PFSK-1 (cell line): ENCODE results near the gene EOMES.

Experiments
- FOXP2 ChIP-seq: optimal IDR thresholded peaks from 2 replicates; pipeline ENCODE3; 2011; ENCODE audit warnings: borderline replicate concordance, control low read depth, inconsistent platforms; ENCODE audit not compliant: insufficient read depth; ENCODE audit errors: extremely low read length, extremely low read depth
- POLR2AphosphoS5 ChIP-seq: IDR thresholded peaks from 2 replicates; pipeline ENCODE4 v1.6.1; 2012; ENCODE audit warnings: low read depth, mild to moderate bottlenecking, control low read depth, low read length, moderate library complexity
- REST ChIP-seq, 2 experiments: IDR thresholded peaks; 2 replicates each; pipeline versions ENCODE4 v1.6.1 to v1.8.0; 2011 to 2012; ENCODE audit warnings: low read depth in 2 of 2, low read length in 2 of 2, control low read depth in 1 of 2, inconsistent platforms in 1 of 2, mild to moderate bottlenecking in 1 of 2, moderate library complexity in 1 of 2; ENCODE audit not compliant: insufficient read depth in 1 of 2
- SIN3A ChIP-seq: IDR thresholded peaks from 2 replicates; pipeline ENCODE4 v1.6.1; 2012; ENCODE audit warnings: mild to moderate bottlenecking, low read length, moderate library complexity, borderline replicate concordance; ENCODE audit not compliant: insufficient read depth
- TAF1 ChIP-seq: IDR thresholded peaks from 2 replicates; pipeline ENCODE4 v1.6.1; 2012; ENCODE audit warnings: low read length, control low read depth, borderline replicate concordance; ENCODE audit not compliant: insufficient read depth

The EOMES gene

DNA sequence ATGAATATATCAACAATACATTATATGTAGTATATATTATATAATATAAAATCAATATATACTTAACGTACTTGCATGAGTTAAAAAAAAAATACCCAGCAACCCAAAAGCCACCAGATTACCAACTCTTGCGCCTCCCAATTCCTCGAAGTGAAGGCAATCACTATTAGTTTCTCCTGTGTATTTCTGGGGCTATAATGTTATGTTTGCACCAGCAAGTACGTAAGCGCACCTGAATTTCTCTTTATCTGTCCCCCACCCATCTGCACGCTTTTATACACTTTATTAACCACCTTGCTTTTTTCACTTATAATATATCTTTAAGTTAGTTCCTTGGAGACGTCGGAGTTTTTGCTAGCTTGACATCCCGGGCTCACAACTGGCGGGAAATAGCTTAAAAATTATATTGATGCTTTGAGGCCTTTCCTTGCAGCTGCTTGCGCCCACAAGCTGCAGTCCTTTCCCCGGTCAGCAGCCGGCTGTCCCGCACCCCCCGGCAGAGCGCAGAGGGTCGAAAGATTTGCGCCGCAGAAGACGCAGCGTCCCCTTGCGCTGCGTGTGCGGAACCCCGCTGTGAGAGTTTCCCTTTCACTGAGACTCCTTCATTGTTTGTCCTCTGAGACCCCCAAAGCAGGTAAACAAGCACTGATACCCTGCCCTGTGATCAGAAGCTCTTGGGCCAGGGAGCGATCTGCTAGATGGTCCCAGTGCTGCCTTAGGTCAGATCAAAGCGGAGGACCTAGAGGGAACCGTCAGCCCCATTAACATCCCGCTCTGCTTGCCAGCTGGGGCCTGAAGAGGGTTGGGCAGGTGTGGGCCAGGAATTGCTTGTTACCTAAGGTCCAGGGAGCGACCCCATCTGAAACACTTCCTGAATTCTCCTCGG is 8.9 kb upstream of the EOMES start:
- TF ChIP-seq FOXP2 (no peak), POLR2AphosphoS5 (no peak), TAF1 (no peak), REST (IDR thresholded peaks at IDR 0.05; ENCODE audit: insufficient read depth in 1 of 2, low read depth in 2 of 2, low read length in 2 of 2) (no peak)

DNA sequence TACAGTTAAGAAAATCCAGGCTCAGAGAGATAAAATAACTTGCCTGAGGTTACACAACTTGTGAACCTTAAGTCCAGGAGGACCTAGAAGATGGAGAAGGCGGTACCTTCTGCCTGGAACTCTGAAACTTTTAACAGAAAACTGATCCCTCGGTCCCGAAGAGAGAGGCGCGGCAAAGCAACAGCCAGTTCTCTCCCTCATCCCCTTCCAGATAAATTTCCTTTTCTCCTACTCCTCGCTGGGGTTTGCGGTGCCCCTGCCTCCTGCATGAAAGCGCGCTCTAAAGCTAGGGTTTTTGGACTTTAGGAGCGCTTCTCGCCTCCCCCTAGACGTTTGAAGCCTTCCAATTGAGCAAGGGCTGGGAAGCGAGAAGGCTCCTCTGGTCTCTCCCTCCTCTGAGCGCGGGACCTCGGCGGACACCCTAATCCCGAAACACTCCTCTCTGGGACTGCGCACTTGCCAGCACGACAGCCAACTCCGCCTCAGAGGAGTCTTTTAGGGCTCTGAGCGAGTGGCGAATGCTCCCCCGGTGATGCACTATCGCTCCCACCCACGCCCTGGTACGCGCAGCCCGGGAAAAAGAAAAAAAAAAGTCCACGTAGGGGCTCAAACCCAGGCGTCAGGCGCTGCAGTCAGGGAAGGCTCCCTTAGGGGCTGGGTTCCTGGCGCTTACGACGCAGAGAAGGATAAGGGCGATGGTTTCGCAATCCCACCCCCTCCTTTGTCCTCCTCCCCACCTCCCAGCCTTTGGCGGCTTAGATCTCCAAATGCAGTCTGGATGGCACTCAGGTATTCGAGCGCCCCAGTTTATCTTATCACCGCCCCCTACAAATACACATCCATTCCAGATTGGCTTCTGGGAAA is 7.9 kb upstream of the EOMES start:
- TF ChIP-seq POLR2AphosphoS5 (no peak), FOXP2 (no peak), REST (IDR thresholded peaks at IDR 0.05; ENCODE audit: insufficient read depth in 1 of 2, low read depth in 2 of 2, low read length in 2 of 2) (no peak), TAF1 (no peak), SIN3A (no peak)

DNA sequence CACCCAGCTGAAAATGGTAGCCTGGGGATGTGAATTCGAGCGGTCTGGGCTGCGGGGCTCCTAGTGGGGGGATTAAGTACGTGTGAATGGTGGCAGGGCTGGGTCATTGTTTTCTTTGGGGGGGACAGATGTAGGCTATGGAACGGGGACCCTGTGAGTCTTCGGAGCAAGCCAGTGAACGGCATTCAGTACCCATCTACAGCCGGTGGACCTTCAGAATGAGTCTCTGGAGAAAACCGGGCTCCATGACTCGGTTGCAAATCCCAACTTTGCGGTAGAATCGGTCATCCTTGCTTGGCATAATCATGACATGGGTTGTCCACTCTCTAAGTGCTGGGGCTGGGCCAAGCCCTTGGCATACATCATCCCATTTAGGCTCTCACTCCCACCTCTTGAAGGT is 7.2 kb upstream of the EOMES start:
- TF ChIP-seq FOXP2: no peak
- TF ChIP-seq SIN3A: no peak
- TF ChIP-seq POLR2AphosphoS5: no peak
- TF ChIP-seq REST (IDR thresholded peaks at IDR 0.05; ENCODE audit: insufficient read depth in 1 of 2, low read depth in 2 of 2, low read length in 2 of 2): no peak
- TF ChIP-seq TAF1: no peak

DNA sequence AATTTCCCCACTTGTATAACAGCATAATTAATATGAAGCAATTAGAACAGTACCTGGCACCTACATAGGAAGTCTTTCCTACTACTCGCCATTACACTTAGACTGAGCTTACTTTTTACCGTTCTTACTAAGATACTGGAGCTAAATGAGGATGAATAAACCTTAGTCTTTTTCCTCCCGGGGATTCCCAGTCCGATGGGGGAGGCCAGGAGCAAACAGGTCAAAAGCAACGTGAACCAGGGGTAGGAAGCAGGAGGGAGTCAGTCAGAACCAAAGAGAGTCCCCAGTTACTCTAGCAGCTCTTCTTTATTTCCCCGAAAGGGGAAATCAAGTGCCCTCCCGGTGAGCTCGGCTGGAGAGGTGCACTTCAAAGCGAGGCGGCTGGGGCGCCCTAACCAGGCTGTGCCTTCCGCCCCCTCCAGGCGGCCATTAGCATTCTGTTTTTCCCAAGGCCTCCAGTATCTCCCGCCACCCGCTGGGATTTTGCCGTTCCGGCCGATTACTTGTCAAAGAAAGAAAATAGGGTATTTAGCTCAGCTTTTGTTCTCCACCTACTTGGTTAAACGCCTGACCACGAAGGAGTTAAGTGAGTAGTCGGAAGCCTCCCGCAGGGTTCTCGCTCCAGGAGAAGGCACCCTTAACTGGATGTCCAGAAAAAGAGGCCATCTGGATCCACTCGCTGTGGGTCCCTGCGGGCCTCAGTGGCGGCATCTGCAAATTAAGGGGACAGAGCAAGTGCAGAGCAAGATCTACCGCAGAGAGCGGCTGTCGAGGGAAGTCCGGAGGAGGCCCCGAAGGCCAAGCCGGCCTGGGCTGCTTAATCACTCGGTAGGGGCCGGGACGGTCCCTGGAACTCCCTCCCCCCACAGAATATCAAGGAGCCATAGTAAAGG is 6.3 kb upstream of the EOMES start:
- TF ChIP-seq FOXP2: no peak
- no peak for TF ChIP-seq TAF1
- no peak for TF ChIP-seq REST (IDR thresholded peaks at IDR 0.05; ENCODE audit: insufficient read depth in 1 of 2, low read depth in 2 of 2, low read length in 2 of 2)
- no peak for TF ChIP-seq SIN3A
- no peak for TF ChIP-seq POLR2AphosphoS5
